Daoy (cell line): ENCODE data around the gene KLHL13. TPM values are rescaled to one million over a fixed set of nuclear protein-coding genes. Genes with fewer than 3 reads are reported as not detected.
"Not testable (repeated sequence)": the region's sequence is repeated elsewhere in the genome, so short reads cannot be mapped to it uniquely, and the experiment has no call there.

ENCODE experiments used
- DNase-seq: peaks from one replicate; pipeline ENCODE4 v3.0.0-alpha.2; 2015; ENCODE audit warnings: low read depth
- total RNA-seq: library from RNA; depleted of rRNA; stranded (reverse); fragments of >200 nt; shearing (Covaris generic); gene quantifications from 2 replicates; pipeline ENCODE4 v1.2.3, GENCODE V29; 2014

Gene KLHL13
- total RNA-seq, 1 experiment from 2014 or later: 6.6 TPM

DNA sequence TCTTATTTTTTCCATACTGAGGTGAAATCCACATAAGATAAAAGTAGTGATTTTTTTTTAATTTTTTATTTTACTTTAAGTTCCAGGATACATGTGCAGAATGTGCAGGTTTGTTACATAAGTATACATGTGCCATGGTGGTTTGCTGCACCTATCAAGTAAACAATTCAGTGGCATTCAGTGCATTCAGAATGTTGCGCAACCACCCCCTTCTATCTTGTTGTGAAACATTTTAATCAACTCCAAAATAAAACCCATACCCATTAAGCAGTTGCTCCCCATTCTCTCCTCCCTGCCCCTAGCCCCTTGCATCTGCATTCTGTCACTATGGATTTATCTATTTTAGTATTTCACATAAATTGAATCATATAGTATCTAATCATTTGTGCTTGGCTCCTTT lies 121.2 kb downstream of the KLHL13 start:
- no peak for DNase-seq

DNA sequence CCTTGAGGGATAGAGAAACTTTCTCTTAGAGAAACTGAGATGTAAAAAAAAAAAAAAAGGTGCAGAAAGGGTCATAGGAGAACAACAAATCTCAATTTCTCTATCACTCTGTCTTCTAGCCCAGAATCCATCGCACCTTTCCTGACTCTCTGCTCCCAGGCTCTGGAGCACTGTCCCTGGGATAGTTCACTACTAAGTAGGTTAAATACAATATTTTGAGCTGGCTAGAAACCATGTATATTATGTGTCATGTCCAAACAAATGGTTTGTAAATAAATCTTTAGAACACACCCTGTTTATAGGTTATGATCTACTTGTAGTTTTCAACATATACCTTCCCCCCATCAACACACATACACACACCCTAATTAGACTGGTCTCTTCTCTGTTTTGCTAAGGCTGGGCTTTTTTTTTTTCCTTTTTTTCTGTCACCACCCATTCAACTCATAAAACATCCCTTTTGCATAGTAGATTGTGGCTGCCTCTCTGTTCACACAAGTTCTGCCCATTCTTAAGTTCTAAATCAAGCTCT lies 124.4 kb downstream of the KLHL13 start:
- no peak for DNase-seq

DNA sequence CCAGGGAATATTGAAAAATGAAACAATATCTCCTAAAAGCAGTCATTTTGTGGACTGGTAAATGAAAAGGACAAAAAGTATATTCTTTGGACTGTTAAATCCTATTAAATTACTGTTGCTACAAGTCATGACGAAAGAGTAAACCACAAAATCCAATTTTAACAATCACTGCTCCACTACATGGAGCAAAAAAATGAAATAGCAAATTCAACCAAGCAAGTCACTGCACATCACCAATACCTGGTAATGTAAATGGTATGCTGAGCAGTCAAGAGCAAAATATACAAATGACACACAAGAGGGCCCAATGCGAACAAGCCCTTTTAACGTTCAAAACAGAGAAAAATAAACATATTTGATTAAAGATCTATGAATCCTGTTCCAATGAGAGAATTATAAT lies 126.2 kb downstream of the KLHL13 start:
- no peak for DNase-seq

GRCh38 chrX:117989512-117989911 lies 127.1 kb downstream of the KLHL13 start:
- peak; percentile 11 for DNase-seq

DNA sequence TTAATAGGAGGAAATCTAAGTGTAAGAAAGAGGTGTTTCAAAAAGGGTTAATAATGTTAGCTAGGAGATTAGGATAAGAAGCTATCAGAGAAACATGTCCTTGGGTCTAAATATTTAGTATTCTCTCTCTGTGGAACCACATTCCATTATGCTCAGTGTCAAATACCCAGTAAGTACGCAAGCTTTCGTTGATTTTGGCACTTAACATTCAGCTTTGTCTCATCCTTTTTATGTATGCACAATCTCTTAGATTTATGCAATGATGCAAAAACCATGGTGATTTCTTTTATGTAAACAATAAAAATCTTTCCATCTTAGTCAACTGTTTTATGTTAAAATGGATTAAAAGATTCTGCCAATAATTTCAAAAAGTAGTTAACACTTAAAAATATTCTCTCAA lies 129.2 kb downstream of the KLHL13 start:
- no peak for DNase-seq

DNA sequence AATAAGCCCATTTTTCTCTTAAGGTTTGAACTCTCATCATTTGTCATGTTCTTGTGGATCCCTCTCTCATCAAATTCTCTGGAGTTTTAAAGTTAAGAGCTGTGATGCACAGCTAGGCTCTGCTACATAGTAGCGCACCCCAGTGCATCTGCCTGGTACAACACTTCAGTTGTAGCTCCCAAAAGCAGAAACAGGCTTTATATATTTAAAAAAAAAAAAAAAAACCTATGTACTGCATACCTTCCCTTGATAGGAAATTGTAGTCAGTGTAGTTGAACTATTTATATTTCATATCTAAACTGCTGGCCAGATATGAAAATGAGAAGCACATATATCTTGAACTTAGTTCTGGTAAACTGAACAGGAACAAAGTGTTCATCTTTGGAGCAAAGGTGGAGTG lies 131.4 kb downstream of the KLHL13 start:
- DNase-seq: no peak

GRCh38 chrX:117982694-117983392 lies 133.8 kb downstream of the KLHL13 start:
- DNase-seq: no peak

DNA sequence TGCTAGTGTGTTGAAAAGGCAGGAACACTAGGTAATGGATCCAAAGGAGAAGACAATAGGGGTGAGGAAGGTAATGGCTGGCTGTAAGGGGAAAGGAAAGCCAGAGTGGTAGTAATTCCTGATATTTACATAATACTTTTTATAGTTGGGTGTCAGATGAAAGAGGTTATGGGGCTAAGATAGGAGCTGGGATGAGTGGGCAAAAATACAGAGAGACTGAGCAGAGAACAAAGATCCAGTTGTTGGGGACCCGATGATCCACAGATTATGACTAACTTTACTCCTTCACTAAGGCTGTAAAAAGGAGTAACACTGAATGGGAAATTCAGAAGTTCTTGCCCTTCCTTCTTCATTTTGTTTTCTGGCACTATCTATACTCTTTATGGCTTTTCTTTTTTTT lies 138.2 kb downstream of the KLHL13 start:
- no peak for DNase-seq

- DNase-seq: no peak
Observed at GRCh38 chrX:117977526-117977925, 139.1 kb downstream of the KLHL13 start.

DNA sequence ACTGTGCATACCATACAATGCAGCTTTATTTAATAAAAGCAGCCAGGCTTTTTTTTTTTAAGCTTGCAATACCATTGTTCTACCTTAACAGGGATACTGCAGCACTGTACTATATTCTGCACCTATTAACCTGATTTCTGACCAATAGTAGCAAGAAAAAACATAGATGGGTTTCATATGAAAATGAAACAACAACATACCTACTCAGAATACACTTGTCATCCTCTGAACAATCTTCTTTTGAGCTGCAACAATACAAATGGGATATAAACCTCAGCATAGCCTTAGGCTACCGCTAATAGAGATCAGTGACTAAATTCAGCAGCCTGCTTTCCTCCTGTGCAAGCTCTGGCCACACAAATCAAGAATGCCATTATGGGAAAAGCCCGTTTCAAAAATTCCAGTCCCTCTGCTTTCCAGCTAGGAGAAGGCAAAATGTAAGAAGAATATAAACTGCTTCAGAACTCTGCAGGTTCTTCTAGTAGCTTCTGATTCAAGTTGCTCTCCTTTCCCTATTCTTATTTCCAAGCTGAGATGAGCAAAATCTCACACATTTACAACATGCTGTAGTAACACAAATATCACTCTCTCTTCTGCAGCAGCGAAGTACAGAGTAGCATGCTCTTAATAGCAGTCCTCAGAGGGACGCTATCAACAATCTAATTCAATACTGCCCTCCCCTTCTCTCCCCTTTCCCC lies 143.4 kb downstream of the KLHL13 start:
- peak; percentile 9 for DNase-seq

- DNase-seq: peak; percentile 44
Observed at GRCh38 chrX:117972711-117973109, 143.9 kb downstream of the KLHL13 start.

DNA sequence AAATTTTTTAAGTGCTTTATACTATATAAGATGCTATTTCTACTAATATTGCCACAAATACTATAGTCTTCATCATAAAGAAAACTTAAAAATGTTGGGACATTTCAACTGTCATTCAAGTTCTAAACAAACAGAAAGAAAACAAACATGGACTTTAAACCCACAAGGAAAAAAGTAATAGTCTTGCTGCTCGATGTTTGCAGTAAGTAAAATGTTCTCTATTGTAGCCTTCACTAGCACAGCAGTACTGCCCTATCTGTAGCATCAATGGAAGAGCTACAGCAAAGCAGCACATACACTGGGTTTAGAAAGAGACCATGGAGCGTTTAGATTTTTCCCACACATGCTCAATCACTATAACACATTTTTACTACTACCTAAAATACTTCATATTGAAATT lies 146.8 kb downstream of the KLHL13 start:
- no peak for DNase-seq

DNA sequence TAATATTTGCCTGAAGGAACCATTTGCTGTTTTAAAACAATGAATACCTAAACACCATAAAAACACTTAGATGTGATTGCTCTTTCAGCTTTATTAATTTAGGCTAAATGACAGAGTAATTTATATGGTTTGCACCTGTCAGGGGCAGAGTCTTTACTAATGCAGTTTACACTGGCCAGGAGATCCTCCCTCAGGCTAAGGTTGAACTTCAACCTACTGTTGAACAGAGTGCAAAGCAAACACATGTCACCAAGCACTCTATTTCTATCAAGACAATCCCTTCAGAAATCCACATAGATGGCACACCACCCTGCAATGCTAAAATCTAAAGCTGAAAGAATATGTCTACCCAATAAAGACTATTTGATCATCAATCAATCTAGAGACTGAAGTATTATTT lies 147.3 kb downstream of the KLHL13 start:
- no peak for DNase-seq

DNA sequence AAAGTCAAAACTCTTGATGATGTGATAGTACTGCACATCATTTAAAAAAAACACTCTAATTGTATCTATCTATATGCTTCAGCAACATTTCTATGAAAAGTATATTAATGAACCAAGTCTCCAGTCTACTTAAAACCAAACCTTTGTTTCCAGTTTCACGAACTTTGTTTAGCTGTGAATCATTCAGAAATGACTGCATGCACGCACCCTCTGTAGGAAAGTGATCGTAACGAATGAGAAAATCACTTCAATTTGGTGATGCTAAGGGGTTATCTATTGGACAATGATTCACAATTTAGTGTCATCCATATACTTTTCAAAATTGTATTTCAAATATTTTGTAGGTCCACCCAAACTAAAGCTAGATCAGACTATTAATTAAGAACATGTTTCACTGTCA lies 157.6 kb downstream of the KLHL13 start:
- DNase-seq: no peak

- DNase-seq: peak; percentile 13
Observed at GRCh38 chrX:117957128-117957527, 159.5 kb downstream of the KLHL13 start.

DNA sequence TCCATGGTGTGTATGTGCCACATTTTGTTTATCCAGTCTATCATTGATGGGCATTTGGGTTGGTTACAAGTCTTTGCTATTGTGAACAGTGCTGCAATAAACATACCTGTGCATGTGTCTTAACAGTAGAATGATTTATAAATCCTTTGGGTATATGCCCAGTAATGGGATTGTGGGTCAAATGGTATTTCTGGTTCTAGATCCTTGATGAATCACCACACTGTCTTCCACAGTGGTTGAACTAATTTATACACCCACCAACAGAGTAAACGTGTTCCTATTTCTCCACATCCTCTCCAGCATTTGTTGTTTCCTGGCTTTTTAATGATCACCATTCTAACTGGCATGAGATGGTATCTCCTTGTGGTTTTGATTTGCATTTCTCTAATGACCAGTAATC lies 177.3 kb downstream of the KLHL13 start:
- not testable (repeated sequence) for DNase-seq

DNA sequence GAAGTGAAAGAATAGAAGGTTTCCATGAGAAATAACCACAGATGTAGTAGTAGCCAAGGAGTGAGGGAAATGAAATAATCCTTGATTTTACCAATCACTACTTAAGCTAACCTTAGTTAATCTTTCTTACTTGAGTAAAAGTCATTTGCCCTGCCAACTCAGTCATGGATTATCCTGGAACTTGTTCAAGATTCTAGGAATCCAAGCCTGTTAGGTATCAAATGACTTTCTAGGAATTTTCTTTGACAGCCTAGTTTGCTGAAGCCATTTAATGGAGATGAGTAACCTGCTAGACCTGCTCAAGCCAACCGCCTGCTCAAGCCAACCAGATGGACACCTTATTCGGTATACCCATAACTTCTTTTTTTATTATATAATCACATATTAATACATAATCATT lies 180.5 kb downstream of the KLHL13 start:
- DNase-seq: peak; percentile 0

DNA sequence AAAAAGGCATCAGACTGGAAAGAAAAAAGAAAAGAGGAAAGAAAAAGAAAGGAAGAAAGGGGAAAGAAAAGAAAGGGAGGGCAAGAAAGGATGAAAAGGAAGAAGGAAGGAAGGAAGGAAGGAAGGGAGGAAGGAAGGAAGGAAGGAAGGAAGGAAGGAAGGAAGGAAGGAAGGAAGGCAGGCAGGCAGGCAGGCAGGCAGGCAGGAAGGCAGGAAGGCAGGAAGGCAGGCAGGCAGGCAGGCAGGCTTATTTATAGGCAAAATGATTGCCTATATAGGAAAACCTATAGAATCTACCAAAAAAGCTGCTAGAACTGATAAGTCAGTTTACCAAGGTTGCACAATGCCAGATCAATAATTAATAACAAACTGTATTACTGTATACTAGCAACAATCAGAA lies 186.5 kb downstream of the KLHL13 start:
- DNase-seq: not testable (repeated sequence)

DNA sequence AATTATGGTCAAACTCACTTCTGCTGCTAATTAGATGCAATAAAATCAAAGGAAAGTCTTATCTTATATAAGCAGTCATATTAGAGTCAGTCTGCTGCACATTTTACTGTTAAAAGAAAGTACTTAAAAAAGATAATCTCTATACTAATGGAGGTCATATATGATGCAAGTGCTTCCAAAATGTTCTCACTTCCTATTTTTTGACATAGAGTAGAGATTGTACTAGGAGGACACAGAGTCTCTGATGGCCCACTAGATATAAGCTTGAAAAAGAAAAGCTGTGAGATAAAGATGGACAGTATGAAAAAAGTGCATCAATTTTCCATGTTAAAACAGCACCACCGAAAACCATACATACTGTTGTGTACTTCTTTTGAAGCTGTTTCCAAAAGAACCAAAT lies 196.9 kb downstream of the KLHL13 start:
- DNase-seq: no peak

- peak; percentile 2 for DNase-seq
Observed at GRCh38 chrX:117910216-117910615, 206.4 kb downstream of the KLHL13 start.

- DNase-seq: no peak
Observed at GRCh38 chrX:117898226-117898625, 218.4 kb downstream of the KLHL13 start.

DNA sequence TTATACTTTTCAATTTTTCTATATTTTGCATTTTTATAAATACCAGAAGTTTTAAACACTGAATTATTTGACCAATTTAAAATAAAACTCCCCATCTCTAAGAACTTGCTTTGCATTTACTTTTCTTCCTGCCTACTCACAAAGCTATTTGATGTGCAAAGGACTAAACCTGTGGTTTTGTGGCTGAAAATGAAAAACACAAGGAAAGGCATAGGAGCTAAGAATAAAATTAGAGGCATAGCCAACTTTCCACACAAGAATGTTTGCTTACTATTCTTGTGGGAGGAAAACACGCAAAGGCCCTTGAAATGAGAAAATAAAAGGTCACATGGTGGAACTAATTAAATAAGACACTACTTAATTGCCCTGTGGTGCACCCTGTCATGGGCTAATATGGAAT lies 221.2 kb downstream of the KLHL13 start:
- no peak for DNase-seq

- DNase-seq: no peak
Observed at GRCh38 chrX:117892469-117892868, 224.1 kb downstream of the KLHL13 start.
